Natural killer cell treated with Interleukin-12 subunit alpha and Interleukin-12 subunit beta and Interleukin-15 and Interleukin-18, amount 100 ng/mL, for 72 hours (primary cell): ENCODE measurements around the gene B4GALNT3. TPM values are rescaled to one million over a fixed set of nuclear protein-coding genes. Genes with fewer than 3 reads are reported as not detected.
"Not testable (repeated sequence)": the region's sequence is repeated elsewhere in the genome, so short reads cannot be mapped to it uniquely, and the experiment has no call there.

Experiments
- ATAC-seq, 2 donors: fragments of 150-1000 bp; cut with Tn5 transposase in 1 of 2; sonication (Bioruptor Pico), chemical (Tn5 transposase) in 1 of 2; 2 replicates each; pipeline ENCODE4 v1.10.0; 2021
- DNase-seq: peaks from one replicate; pipeline ENCODE4 v3.0.0; 2022; ENCODE audit warnings: low spot score
- H3K27ac Mint-ChIP-seq, 2 donors: 1 replicate in 1 of 2; 2 replicates in 1 of 2; pipeline ENCODE4 v1.8.0; 2022; ENCODE audit warnings: mixed read lengths in 2 of 2, mild to moderate bottlenecking in 1 of 2, moderate library complexity in 1 of 2
- H3K27me3 Mint-ChIP-seq, 2 donors: 1 replicate in 1 of 2; 2 replicates in 1 of 2; pipeline ENCODE4 v1.8.0; 2022; ENCODE audit warnings: mixed read lengths in 2 of 2
- H3K36me3 Mint-ChIP-seq: one replicate; pipeline ENCODE4 v1.8.0; 2022; ENCODE audit warnings: mixed read lengths
- H3K4me1 Mint-ChIP-seq, 2 donors: 1 replicate in 1 of 2; 2 replicates in 1 of 2; pipeline ENCODE4 v1.8.0; 2022; ENCODE audit warnings: low read depth in 2 of 2, mixed read lengths in 2 of 2, mild to moderate bottlenecking in 1 of 2
- H3K4me3 Mint-ChIP-seq: one replicate; pipeline ENCODE4 v1.8.0; 2022; ENCODE audit warnings: mixed read lengths
- H3K9me3 Mint-ChIP-seq: 2 replicates; pipeline ENCODE4 v1.8.0; 2022; ENCODE audit warnings: mixed read lengths
- total RNA-seq, 2 donors: library from RNA; stranded (reverse); gene quantifications; one replicate each; pipeline ENCODE4 v1.2.3, GENCODE V29; 2022

Gene B4GALNT3
- total RNA-seq, 2 donors from 2014 or later, result 14.1 to 20.6 TPM

DNA sequence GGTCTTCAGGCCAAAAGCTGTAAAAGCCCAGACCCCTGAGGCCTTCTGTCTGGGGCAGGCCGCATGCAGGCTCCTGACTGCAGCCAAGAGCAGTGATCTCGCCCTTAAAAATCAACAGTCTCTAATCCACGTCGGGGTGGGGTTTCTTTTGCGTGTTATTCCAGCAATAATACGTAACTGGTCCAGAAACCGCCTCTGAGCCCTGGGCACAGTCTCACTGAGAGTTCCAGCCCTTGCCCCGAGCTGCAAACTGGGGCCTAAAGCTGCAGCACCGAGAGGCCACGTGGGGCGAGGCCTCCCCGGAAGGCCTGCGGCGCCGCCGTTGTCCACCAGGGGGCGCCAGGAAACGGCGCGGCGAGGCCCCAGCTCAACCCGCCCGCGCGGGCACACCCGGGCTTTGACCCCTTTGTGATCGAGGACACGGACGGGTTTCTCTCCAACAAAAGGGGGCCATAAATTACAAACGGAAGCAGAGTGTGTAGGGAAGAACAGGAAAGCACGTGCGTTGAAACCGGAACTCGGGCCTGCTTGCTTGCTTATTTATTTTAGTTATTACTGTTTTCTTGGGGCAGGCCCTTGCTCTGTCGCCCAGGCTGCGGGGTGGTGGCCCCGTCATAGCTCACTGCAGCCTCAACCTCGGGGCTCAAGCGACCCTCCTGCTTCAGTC is 116.3 kb downstream of the B4GALNT3 start:
- H3K4me3 Mint-ChIP-seq, result peak overlapping the region; percentile 53
- ATAC-seq, result peak; percentile 93 to 94
- H3K36me3 Mint-ChIP-seq, result no peaks in the 10 kb centered on the region
- peaks cover 19 to 26% of the 10 kb centered on the region in 2 donors for H3K4me1 Mint-ChIP-seq
- DNase-seq, result peak; percentile 90
- H3K27ac Mint-ChIP-seq, result peak overlapping the region; percentile 35 to 68
- H3K27me3 Mint-ChIP-seq, result no peaks in the 10 kb centered on the region
- no peaks in the 10 kb centered on the region for H3K9me3 Mint-ChIP-seq

DNA sequence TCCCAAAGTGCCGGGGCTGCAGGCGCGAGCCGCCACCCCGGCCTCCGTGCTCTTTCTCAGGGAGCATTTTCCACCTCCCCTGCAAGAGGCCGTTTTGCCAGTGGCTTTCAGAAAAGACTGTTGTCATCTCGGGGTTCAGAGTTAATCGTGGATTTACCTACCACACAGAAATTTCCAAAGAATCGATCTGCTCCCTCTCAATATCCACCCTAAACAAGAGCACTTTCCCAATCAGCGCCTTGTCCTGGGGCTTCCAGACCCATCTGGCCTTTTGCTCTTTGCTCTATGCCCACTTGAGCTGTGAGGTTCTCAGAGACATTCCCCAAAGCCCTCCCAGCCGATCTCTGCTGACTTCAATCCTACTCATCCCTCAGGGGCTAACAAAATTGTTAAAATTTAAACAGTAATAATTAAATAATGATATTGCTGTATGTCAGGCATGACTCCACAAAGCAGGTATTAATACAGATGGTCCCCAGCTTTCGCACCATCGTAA is 116.9 kb downstream of the B4GALNT3 start:
- Mint-ChIP-seq H3K36me3 (no peaks in the 10 kb centered on the region), H3K4me3 (peak overlapping the region; percentile 34), H3K27me3 (no peaks in the 10 kb centered on the region), H3K4me1 (peaks cover 19 to 21% of the 10 kb centered on the region in 2 donors), H3K27ac (peak overlapping the region; percentile 35 to 68), H3K9me3 (no peaks in the 10 kb centered on the region)
- DNase-seq, result no peak
- ATAC-seq, result no peak

DNA sequence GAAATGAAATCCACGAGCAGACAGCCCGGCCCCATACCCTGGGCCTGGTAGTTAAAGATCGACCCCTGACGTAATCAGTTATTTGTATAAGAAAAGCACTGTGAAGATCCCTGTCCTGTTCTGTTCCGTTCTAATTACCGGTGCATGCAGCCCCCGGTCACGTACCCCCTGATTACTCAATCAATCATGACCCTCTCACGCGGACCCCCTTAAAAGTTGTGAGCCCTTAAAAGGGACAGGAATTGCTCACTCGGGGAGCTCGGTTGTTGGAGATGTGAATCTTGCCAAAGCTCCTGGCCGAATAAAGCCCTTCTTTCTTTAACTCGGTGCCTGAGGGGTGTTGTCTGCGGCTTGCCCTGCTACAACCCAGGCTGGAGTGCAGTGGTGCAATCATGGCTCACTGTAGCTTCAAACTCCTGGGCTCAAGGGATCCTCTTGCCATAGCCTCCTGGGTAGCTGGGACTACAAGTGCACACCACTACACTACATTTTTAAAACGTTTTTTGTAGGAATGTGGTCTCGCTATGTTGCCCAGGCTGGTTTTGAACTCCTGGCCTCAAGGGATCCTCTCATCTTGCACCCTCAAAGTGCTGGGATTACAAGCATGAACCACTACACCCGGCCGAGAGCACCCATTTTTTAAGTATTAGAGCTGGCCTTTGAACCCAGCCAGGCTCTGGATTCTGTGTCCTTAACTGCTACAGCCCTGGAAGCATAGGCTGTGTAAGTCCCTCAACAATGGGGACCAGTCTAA is 118.4 kb downstream of the B4GALNT3 start:
- not testable (repeated sequence) for H3K9me3 Mint-ChIP-seq, H3K4me3 Mint-ChIP-seq, H3K27me3 Mint-ChIP-seq, DNase-seq, H3K36me3 Mint-ChIP-seq, ATAC-seq, H3K27ac Mint-ChIP-seq
- peaks cover 14 to 16% of the 10 kb centered on the region in 2 donors for H3K4me1 Mint-ChIP-seq

DNA sequence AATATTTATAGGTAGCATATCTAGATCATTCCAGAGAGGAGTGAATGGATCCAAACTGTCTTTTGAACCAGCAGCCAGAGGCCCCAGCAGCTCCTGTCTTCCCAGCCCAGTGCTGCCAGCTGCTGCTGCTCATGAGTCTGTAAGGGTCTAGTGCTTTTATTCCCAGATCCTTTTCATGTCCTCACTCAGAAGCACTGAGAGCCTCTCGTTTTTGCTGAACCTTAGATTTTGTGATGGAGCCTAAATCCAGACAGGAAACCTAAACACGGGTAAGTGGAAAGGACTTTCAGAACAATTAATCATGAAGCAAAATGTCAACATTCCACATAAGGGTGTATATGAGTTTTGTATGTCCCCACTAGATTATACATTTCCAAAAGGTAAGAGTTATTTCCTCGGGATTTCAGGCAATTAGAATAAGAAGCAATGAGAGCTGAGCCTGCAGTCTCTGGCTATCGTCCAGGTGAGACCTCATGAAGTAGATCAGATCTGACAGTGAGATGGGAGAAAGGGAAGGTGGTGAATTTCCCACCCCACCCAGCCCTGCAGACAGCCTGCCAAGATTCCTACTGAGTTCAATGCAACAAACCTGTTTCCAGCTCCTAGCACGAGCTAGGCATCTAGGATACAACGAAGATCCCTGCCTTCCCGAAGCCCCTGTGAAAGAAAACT is 119.1 kb downstream of the B4GALNT3 start:
- ATAC-seq (no peak), DNase-seq (no peak)
- Mint-ChIP-seq H3K27ac (peak overlapping the region in 1 of 2 donors; percentile 21), H3K36me3 (no peaks in the 10 kb centered on the region), H3K9me3 (no peaks in the 10 kb centered on the region), H3K4me1 (peaks cover 14 to 16% of the 10 kb centered on the region in 2 donors), H3K4me3 (no peak overlapping the region), H3K27me3 (no peaks in the 10 kb centered on the region)

DNA sequence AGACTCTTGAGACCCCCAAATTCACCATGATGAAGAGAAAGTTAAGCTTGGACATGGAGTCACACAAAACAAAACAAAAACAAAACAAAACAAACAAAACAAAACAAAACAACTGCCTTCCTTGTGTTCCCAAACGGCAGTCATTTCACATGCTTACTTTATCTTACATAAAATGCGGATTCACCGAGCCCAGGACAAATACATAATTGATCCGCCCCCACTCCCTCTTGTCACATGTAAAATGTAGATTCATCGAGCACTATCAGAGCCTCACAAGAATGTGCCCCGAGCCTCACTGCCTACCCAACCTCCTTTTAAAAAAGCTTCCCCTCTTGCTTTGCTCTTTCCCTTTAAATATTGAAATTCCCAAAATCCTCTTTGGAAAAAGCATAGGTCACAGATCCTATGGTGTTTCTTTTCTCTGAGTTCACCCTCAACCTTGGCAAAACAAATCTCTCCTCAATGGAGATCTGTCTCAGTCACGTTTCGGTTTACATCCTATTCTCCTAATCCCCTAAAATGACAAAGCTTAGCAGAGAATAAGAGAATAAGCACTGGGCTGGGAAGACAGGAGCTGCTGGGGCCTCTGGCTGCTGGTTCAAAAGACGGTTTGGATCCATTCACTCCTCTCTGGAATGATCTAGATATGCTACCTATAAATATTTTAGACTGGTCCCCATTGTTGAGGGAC is 119.8 kb downstream of the B4GALNT3 start:
- DNase-seq (no peak), ATAC-seq (no peak)
- peaks cover 14% of the 10 kb centered on the region in 2 donors for H3K4me1 Mint-ChIP-seq
- H3K27me3 Mint-ChIP-seq, result no peaks in the 10 kb centered on the region
- H3K36me3 Mint-ChIP-seq, result no peaks in the 10 kb centered on the region
- no peak overlapping the region for H3K4me3 Mint-ChIP-seq
- peak overlapping the region in 1 of 2 donors; percentile 21 for H3K27ac Mint-ChIP-seq
- H3K9me3 Mint-ChIP-seq, result no peaks in the 10 kb centered on the region

DNA sequence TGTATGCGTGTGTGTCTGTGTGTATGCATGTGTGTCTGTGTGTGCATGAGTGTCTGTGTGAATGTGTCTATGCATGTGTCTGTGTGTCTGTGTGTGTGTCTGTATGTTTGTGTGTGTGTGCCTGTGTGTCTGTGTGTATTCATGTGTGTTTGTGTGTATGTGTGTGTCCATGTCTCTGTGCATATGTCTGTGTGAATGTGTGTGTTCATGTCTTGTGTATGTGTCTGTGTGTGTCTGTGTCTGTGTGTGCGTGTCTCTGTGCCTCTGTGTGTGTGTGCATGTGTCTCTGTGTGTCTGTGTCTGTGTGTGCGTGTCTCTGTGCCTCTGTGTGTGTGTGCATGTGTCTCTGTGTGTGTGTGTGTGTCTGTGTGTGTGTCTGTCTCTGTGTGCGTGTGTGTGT is 121.1 kb downstream of the B4GALNT3 start:
- no peak for DNase-seq
- H3K27ac Mint-ChIP-seq, result no peak overlapping the region

DNA sequence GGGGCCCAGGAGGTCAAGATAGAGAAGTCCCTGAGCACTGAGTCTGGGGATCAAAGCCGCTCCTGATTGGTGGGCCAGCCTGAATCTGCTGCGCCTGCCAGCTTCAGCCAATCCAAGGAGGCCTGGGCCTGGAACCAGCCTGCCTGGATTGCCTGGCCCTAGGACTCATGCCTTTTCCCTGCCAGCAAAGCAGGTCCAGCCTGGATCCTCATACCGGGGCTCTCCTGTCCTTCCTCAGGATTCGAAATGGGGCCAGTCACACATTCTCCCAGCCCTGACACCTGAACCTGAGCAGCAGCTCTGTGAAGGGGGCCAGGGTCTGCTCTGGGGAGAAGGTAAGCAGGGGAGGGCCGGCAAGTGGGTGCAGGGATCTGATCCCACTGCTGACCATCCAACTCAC is 121.6 kb downstream of the B4GALNT3 start:
- no peak overlapping the region for H3K4me3 Mint-ChIP-seq
- H3K27me3 Mint-ChIP-seq, result no peaks in the 10 kb centered on the region
- H3K36me3 Mint-ChIP-seq, result no peaks in the 10 kb centered on the region
- DNase-seq (no peak), ATAC-seq (no peak)
- no peak overlapping the region for H3K27ac Mint-ChIP-seq
- no peaks in the 10 kb centered on the region for H3K9me3 Mint-ChIP-seq
- H3K4me1 Mint-ChIP-seq, result peaks cover 7 to 9% of the 10 kb centered on the region in 2 donors

More for the DNA sequence above, 121.1 kb downstream of the B4GALNT3 start:
- Mint-ChIP-seq H3K36me3 (no peaks in the 10 kb centered on the region), H3K4me1 (peaks cover 11 to 14% of the 10 kb centered on the region in 2 donors), H3K27me3 (no peaks in the 10 kb centered on the region), H3K9me3 (no peaks in the 10 kb centered on the region), H3K4me3 (no peak overlapping the region)
- no peak for ATAC-seq

DNA sequence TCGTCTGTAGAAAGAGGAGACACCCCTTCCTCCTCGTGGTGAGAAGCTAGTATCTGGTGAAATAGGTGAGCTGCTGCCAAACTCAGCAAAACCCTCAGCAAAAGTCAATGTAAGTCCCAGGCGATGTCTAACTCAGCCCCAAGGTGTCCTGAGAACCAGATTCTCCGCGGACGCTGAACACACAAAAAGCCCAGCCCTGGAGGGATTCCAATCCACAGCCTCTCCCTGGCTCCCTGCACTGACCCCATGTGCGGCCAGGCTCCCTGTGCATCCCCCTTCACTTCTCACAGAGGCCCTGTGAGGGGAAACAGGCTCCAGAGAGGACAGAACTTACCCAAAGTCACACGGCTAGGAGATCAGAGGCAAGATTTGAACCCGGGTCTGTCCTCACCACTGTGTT is 122.0 kb downstream of the B4GALNT3 start:
- H3K27ac Mint-ChIP-seq, result no peak overlapping the region
- ATAC-seq (no peak), DNase-seq (no peak)
- H3K36me3 Mint-ChIP-seq, result no peaks in the 10 kb centered on the region
- no peaks in the 10 kb centered on the region for H3K9me3 Mint-ChIP-seq
- H3K27me3 Mint-ChIP-seq, result no peaks in the 10 kb centered on the region
- no peak overlapping the region for H3K4me3 Mint-ChIP-seq
- H3K4me1 Mint-ChIP-seq, result peaks cover 5 to 7% of the 10 kb centered on the region in 2 donors

DNA sequence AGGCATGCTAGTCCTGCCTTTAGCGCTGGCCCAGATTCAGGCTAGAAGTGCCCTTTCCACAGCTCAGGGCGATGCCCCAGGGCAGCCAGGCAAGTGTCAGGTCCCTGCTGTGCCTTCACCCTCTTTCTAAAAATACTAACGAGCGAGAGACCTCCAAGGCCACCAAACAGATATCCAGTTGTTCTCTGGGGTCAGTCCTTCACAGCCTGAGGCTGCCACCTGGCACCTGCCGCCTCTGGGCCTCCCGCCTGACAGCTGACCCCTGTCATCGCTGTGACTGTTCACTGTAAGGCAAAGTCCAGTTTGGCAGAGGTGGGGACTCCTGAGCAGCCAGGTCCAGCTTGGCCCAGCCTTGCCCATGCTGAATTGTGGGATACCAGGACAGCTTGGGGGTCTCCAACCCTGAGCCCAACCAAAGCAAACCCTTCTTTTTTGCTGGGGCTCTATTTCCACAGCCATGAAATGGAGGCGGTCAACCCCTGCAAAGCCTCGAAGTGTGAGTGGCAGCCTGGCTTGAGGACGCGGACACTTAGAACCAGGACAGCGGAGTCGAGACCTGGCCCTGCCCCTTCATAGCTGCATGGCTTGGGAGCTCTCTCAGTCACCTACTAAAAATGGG is 123.6 kb downstream of the B4GALNT3 start:
- no peak for ATAC-seq
- Mint-ChIP-seq H3K9me3 (peaks cover under 1% of the 10 kb centered on the region), H3K36me3 (no peaks in the 10 kb centered on the region), H3K4me1 (peaks cover 0 to 10% of the 10 kb centered on the region in 2 donors), H3K4me3 (no peak overlapping the region), H3K27me3 (no peaks in the 10 kb centered on the region), H3K27ac (no peak overlapping the region)
- no peak for DNase-seq

DNA sequence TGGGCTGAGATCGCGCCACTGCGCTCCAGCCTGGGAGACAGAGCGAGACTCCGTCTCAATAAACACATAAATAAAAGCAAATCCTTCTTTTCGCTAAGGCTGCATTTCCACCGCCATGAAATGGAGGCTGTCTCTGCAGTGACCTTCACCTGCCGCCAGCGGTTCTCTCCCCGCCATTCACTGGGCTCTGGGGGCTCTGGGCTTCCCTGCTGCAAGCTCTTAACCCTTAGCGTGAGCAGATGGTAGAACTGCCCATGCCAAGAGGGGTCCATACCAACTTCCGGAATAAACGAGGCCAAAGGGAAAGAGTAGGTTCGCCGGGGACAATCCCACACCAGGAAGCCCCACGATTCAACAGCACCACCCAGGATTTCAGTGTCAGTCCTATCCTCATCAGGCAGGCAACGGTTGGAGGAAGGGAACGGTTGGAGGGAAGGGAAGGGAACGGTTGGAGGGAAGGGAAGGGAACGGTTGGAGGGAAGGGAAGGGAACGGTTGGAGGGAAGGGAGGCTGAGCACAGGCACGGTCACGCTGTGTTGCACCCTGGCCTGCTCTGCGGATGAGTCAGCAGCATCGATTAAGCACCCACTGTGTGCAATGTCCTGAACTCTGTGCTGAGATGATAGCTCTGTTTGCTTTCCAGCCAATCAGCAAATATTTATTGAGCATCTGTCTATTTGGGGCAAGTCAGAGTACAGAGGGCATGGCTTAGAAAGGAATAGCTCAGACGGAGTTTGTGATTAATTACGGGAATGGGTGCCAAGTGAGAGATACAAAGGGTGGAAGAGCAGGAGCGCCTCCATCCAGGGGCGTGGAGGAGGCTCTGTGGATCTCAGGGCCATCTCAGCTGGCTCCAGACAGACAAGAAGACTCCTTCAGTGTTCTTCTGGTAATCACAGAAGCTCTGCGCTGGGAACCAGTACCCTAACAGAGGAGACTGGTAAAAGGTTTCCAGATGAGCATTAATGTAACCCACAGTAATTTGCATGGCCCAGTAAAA is 125.6 kb downstream of the B4GALNT3 start:
- Mint-ChIP-seq H3K27me3 (no peaks in the 10 kb centered on the region), H3K4me1 (peaks cover 0 to 22% of the 10 kb centered on the region in 2 donors), H3K4me3 (no peak overlapping the region), H3K9me3 (peaks cover 2% of the 10 kb centered on the region), H3K36me3 (no peaks in the 10 kb centered on the region), H3K27ac (peak overlapping the region in 1 of 2 donors; percentile 32)
- no peak for DNase-seq
- no peak for ATAC-seq

DNA sequence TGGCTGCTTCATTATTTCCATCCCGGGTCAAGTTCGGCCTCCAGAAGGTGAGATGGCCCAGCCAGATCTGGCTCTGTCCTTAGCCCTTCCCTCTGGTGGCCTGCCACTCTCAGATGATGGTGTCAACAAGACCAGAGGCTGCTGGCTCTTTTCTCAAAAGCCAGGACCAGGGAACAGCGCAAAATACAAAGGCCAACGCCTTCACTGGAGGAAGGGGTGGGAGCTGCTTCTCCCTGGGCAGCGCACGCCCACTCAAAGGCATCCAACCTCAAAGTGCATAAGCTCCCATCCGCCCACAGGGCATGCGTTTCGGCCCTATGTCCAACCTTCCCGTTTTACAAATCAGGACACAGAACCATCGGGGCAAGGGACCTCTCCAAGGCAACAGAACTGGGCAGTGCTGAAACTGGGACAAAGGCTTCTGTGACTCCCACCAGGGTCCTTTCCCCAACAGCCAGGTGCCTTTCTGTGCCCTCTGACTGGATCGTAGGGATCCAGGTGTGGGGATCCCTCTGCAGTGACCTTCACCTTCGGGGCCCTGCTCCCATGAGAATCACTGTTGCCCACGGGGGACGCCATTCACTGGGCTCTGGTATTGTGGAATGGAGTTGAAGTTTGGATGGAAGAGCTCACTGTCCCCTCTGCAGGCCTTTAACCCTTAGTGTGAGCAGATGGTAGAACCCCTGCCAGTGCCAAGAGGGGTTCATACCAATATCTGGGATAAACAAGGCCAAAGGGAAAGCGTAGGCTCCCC is 126.8 kb downstream of the B4GALNT3 start:
- no peaks in the 10 kb centered on the region for H3K27me3 Mint-ChIP-seq
- H3K4me1 Mint-ChIP-seq, result peaks cover 0 to 22% of the 10 kb centered on the region in 2 donors
- peaks cover 2% of the 10 kb centered on the region for H3K9me3 Mint-ChIP-seq
- no peak overlapping the region for H3K27ac Mint-ChIP-seq
- H3K4me3 Mint-ChIP-seq, result no peak overlapping the region
- DNase-seq (no peak), ATAC-seq (no peak)
- no peaks in the 10 kb centered on the region for H3K36me3 Mint-ChIP-seq
